BLaER1 (cell line): ENCODE data around the gene TBX4.
"Not testable (repeated sequence)": the region's sequence is repeated elsewhere in the genome, so short reads cannot be mapped to it uniquely, and the experiment has no call there.

Experiments used
- H3K27ac ChIP-seq: shearing (Covaris generic); formaldehyde crosslinking; 2 replicates; pipeline ENCODE4 v1.8.1; 2022
- H3K27me3 ChIP-seq: shearing (Covaris generic); formaldehyde crosslinking; 2 replicates; pipeline ENCODE4 v1.8.1; 2022
- H3K36me3 ChIP-seq: shearing (Covaris generic); formaldehyde crosslinking; 2 replicates; pipeline ENCODE4 v1.8.1; 2022
- H3K4me1 ChIP-seq: shearing (Covaris generic); formaldehyde crosslinking; 2 replicates; pipeline ENCODE4 v1.8.1; 2022
- H3K4me2 ChIP-seq: shearing (Covaris generic); formaldehyde crosslinking; 2 replicates; pipeline ENCODE4 v1.8.1; 2022
- H3K4me3 ChIP-seq: shearing (Covaris generic); formaldehyde crosslinking; 2 replicates; pipeline ENCODE4 v1.8.1; 2022
- H3K9ac ChIP-seq: shearing (Covaris generic); formaldehyde crosslinking; 2 replicates; pipeline ENCODE4 v1.8.1; 2022
- H3K9me3 ChIP-seq: shearing (Covaris generic); formaldehyde crosslinking; 2 replicates; pipeline ENCODE4 v1.8.1; 2022
- H4K20me1 ChIP-seq: shearing (Covaris generic); formaldehyde crosslinking; 2 replicates; pipeline ENCODE4 v1.8.1; 2022
- Cebpa-rat ChIP-seq: shearing (Covaris generic); IDR thresholded peaks from 2 replicates; pipeline ENCODE4 v1.8.1; 2022

The TBX4 gene

GRCh38 chr17:61498042-61498994 is 46.1 kb downstream of the TBX4 start:
- Histone ChIP-seq H3K4me2 (no peak overlapping the region), H3K36me3 (no peaks in the 10 kb centered on the region), H3K4me1 (peaks cover 8% of the 10 kb centered on the region), H3K9me3 (no peaks in the 10 kb centered on the region), H3K27me3 (no peaks in the 10 kb centered on the region), H3K27ac (no peak overlapping the region), H4K20me1 (no peaks in the 10 kb centered on the region), H3K9ac (no peak overlapping the region), H3K4me3 (no peak overlapping the region)
- TF ChIP-seq Cebpa-rat, result no peak

GRCh38 chr17:61499632-61500031 is 47.4 kb downstream of the TBX4 start:
- no peaks in the 10 kb centered on the region for H4K20me1 ChIP-seq
- H3K27me3 ChIP-seq, result no peaks in the 10 kb centered on the region
- H3K9me3 ChIP-seq, result no peaks in the 10 kb centered on the region
- no peaks in the 10 kb centered on the region for H3K36me3 ChIP-seq
- H3K27ac ChIP-seq, result no peak overlapping the region
- no peak for TF ChIP-seq Cebpa-rat
- peaks cover 8% of the 10 kb centered on the region for H3K4me1 ChIP-seq
- no peak overlapping the region for H3K9ac ChIP-seq
- no peak overlapping the region for H3K4me3 ChIP-seq
- H3K4me2 ChIP-seq, result no peak overlapping the region

- Histone ChIP-seq H3K9me3 (no peaks in the 10 kb centered on the region), H3K4me2 (no peak overlapping the region), H3K27me3 (no peaks in the 10 kb centered on the region), H3K36me3 (no peaks in the 10 kb centered on the region), H4K20me1 (no peaks in the 10 kb centered on the region), H3K27ac (no peak overlapping the region), H3K4me1 (peaks cover 8% of the 10 kb centered on the region), H3K9ac (no peak overlapping the region), H3K4me3 (no peak overlapping the region)
- TF ChIP-seq Cebpa-rat, result no peak
Observed at GRCh38 chr17:61500287-61500686, 48.1 kb downstream of the TBX4 start.

GRCh38 chr17:61502292-61502691 is 50.1 kb downstream of the TBX4 start:
- Histone ChIP-seq H3K4me1 (no peaks in the 10 kb centered on the region), H3K27me3 (no peaks in the 10 kb centered on the region), H3K27ac (no peak overlapping the region), H3K4me3 (no peak overlapping the region), H4K20me1 (no peaks in the 10 kb centered on the region), H3K4me2 (no peak overlapping the region), H3K36me3 (no peaks in the 10 kb centered on the region), H3K9me3 (no peaks in the 10 kb centered on the region), H3K9ac (no peak overlapping the region)
- no peak for TF ChIP-seq Cebpa-rat

- TF ChIP-seq Cebpa-rat, result no peak
- Histone ChIP-seq H4K20me1 (no peaks in the 10 kb centered on the region), H3K4me2 (no peak overlapping the region), H3K9me3 (no peaks in the 10 kb centered on the region), H3K36me3 (no peaks in the 10 kb centered on the region), H3K27ac (no peak overlapping the region), H3K4me1 (no peaks in the 10 kb centered on the region), H3K9ac (no peak overlapping the region), H3K27me3 (no peaks in the 10 kb centered on the region), H3K4me3 (no peak overlapping the region)
Observed at GRCh38 chr17:61503961-61504360, 51.7 kb downstream of the TBX4 start.

GRCh38 chr17:61504697-61505096 is 52.5 kb downstream of the TBX4 start:
- Histone ChIP-seq H3K9ac (no peak overlapping the region), H3K27me3 (no peaks in the 10 kb centered on the region), H3K4me1 (no peaks in the 10 kb centered on the region), H4K20me1 (no peaks in the 10 kb centered on the region), H3K4me3 (no peak overlapping the region), H3K4me2 (no peak overlapping the region), H3K27ac (no peak overlapping the region), H3K36me3 (no peaks in the 10 kb centered on the region), H3K9me3 (no peaks in the 10 kb centered on the region)
- TF ChIP-seq Cebpa-rat, result no peak

GRCh38 chr17:61505846-61506627 is 53.8 kb downstream of the TBX4 start:
- H3K9ac ChIP-seq, result no peak overlapping the region
- H3K9me3 ChIP-seq, result no peaks in the 10 kb centered on the region
- no peak overlapping the region for H3K27ac ChIP-seq
- TF ChIP-seq Cebpa-rat, result no peak
- no peaks in the 10 kb centered on the region for H3K27me3 ChIP-seq
- no peak overlapping the region for H3K4me2 ChIP-seq
- H4K20me1 ChIP-seq, result no peaks in the 10 kb centered on the region
- no peaks in the 10 kb centered on the region for H3K36me3 ChIP-seq
- no peak overlapping the region for H3K4me3 ChIP-seq
- no peaks in the 10 kb centered on the region for H3K4me1 ChIP-seq

GRCh38 chr17:61507383-61508066 is 55.3 kb downstream of the TBX4 start:
- no peak overlapping the region for H3K4me2 ChIP-seq
- H3K27ac ChIP-seq, result no peak overlapping the region
- H3K9me3 ChIP-seq, result no peaks in the 10 kb centered on the region
- no peak for TF ChIP-seq Cebpa-rat
- no peak overlapping the region for H3K9ac ChIP-seq
- H3K4me1 ChIP-seq, result no peaks in the 10 kb centered on the region
- H3K27me3 ChIP-seq, result no peaks in the 10 kb centered on the region
- no peak overlapping the region for H3K4me3 ChIP-seq
- no peaks in the 10 kb centered on the region for H3K36me3 ChIP-seq
- no peaks in the 10 kb centered on the region for H4K20me1 ChIP-seq

- Histone ChIP-seq H3K4me3 (no peak overlapping the region), H3K9me3 (no peaks in the 10 kb centered on the region), H3K27ac (no peak overlapping the region), H3K36me3 (no peaks in the 10 kb centered on the region), H3K4me1 (no peaks in the 10 kb centered on the region), H3K27me3 (no peaks in the 10 kb centered on the region), H4K20me1 (no peaks in the 10 kb centered on the region), H3K4me2 (no peak overlapping the region), H3K9ac (no peak overlapping the region)
- no peak for TF ChIP-seq Cebpa-rat
Observed at GRCh38 chr17:61508912-61509311, 56.7 kb downstream of the TBX4 start.

GRCh38 chr17:61509454-61509853 is 57.2 kb downstream of the TBX4 start:
- H3K4me3 ChIP-seq, H3K27me3 ChIP-seq, H4K20me1 ChIP-seq, H3K27ac ChIP-seq, H3K9ac ChIP-seq, H3K36me3 ChIP-seq, H3K4me2 ChIP-seq, H3K4me1 ChIP-seq, H3K9me3 ChIP-seq: not testable (repeated sequence)
